ENCODE measurements around the gene TEX261.

- TF ChIP-seq, protein P1, sequence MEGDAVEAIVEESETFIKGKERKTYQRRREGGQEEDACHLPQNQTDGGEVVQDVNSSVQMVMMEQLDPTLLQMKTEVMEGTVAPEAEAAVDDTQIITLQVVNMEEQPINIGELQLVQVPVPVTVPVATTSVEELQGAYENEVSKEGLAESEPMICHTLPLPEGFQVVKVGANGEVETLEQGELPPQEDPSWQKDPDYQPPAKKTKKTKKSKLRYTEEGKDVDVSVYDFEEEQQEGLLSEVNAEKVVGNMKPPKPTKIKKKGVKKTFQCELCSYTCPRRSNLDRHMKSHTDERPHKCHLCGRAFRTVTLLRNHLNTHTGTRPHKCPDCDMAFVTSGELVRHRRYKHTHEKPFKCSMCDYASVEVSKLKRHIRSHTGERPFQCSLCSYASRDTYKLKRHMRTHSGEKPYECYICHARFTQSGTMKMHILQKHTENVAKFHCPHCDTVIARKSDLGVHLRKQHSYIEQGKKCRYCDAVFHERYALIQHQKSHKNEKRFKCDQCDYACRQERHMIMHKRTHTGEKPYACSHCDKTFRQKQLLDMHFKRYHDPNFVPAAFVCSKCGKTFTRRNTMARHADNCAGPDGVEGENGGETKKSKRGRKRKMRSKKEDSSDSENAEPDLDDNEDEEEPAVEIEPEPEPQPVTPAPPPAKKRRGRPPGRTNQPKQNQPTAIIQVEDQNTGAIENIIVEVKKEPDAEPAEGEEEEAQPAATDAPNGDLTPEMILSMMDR (IDR thresholded peaks at IDR 0.05) = no peak
- TF ChIP-seq EZH2 (IDR thresholded peaks at IDR 0.05) = no peak
- TF ChIP-seq EZH2phosphoT487 (IDR thresholded peaks at IDR 0.05) = no peak
These were observed 35.9 kb downstream of the TEX261 start for GRCh38 chr2:70958759-70959158.

Measured in neural progenitor cell (in vitro differentiated cells).